Kidney tubule cell (primary cell): ENCODE results near the gene NCAM2.
"Not testable (repeated sequence)": the region's sequence is repeated elsewhere in the genome, so short reads cannot be mapped to it uniquely, and the experiment has no call there.

Experiments used
- DNase-seq: peaks from one replicate; pipeline ENCODE4 v3.0.0-alpha.2; 2018; ENCODE audit warnings: low spot score

The NCAM2 gene

DNA sequence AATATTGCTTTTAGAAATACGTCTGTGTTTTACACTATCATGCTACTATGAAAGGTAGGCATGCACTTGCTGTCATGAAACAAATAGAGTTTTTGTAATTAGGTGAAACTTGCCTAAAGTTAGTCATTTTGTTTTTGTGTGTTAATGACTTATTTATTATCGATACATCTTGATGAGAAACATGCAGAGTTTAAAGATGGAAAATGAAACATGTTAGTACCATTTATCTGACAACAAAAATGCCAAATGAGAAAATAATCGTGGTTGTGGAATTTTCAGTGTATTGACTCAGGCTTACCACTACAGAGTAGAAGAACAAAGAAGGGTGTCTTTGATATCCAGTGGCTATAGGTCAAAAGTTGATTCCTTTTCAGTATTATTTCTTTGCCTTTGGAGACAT is 105.5 kb downstream of the NCAM2 start:
- DNase-seq, result no peak

DNA sequence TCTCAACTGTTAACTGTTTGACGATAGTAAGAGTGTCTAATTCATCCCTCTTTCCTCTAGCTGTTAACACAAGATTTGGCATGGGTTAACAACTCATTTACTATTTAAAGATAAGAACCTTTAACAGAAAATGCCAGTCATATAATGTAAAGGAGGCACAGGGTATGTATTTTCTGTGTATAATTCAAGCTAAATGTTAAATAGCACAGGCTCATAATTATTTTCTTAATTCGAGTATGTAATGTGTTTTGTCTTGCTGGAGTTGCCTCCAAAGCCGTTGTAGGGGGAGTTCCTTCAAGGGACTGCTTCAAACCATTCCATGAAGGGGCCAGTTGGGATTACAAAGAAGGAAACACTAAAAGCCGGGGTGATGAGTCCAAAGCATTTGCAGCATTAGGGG is 111.5 kb downstream of the NCAM2 start:
- DNase-seq, result no peak

DNA sequence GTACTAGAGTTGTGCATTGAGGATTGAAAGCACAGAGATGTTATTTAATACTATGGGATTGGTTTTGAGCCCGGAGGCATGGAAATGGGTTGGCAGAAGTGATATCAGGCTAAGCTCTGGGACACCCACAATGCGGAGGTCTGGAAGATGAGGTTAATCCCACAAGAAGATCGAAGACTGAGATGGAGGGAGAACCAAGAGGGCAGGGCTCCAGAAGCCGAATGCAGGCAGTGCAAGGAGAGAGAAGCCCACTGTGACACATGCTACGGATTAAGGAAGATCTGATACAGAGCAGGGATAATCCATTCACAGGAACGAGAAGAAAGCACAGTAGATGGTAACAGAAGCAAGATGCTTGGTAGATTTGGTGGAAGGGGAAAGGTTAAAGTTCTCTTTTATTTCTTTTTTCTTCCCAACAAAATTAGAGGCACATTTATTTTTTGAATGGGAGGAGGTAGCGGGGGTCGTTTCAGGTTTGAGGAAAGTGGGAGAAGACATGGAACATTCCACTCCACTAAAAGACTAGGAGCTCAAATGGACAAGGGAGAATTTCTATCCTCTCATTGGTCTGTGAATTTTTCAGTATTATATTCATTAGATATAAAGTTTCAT is 113.2 kb downstream of the NCAM2 start:
- no peak for DNase-seq

DNA sequence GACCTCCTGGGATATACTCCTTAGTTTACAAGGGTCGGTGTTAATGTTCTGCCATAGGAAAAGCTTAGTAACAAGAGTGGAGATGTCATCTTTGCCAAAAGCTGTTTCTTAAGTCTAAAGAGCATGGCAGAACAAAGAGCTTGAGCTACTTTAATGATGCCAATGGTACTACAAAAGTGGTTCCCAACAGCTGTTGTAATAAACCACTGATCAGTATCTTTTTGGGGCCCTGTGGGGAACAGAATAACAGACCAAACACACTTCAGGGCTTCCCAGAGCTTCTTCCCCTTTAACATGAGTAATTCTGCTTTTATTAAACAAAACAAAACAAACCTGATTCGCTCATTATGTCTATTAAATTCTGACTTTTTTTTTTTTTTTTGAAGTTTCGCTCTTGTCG is 116.3 kb downstream of the NCAM2 start:
- no peak for DNase-seq

DNA sequence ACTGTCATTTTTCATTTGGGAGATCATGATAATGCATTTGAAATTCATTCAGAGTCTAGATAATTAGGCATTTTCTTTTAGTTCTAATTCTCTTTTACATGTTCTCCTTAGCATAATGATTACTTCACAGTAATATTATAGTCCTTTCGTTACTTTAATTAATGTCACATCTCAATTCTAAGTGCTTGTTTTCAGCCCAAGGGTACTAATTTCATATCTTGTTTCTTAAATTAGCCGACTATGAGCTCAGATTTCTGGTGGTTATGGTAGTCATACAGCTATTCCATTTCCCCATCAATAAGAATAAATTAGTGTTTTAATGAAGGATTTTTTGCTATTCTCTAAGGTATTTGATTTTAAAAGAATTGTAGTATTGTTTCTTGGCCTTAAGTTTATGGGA is 120.9 kb downstream of the NCAM2 start:
- no peak for DNase-seq

DNA sequence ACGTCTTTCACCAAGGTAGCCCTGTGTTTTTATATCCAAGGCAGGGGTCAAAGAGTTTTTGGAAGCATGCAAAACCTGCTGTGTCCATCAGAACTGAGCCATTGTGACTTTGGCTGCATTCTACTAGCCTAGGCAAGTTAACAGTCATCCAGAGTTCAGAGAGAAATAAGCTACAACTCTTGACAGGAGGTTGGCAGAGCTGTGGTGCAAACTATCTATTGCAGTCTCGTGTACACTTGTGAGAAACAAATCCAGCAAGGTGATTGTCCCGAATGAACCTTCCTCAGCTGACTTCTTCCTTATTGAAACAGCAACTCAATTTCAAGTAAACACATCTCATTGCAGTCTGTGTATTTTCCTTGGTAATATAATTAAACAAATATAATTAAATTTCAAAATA is 124.5 kb downstream of the NCAM2 start:
- no peak for DNase-seq

DNA sequence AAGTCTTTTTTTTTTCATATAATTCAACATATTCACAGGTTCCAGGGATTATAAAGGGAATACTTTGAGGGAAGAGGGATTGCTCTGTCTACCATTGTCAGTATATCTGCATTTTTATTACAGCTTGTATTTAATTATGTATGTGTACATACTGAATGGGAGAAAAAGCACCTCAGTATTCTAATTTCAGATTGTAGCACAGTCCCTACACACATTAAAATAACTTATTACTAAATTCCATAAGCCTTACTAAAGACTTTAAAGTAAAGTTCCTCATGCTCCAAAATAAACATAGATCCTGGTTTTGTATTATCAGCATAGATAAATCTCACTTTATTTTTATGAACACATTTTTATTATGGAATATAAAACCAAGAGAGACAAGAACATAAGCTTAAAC is 134.2 kb downstream of the NCAM2 start:
- DNase-seq, result no peak

DNA sequence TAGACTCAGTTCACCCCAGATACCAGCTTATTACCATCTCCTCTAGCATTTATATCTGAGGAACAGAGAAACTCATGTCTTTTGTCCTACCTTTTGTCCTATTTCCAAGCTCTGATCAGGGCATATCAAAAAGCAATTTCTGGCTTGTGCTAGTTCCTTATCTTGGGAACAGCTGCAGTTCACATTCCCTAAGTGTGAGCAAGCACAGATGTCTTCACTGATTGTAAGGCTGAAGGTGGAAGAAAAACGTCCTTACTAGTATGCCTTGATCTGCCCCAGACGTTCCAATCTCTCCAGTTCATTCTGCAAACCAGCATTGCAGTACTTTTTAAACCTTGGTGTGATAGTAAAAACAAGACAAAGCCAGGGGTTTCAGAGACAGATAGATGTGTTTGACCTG is 139.8 kb downstream of the NCAM2 start:
- DNase-seq, result no peak

DNA sequence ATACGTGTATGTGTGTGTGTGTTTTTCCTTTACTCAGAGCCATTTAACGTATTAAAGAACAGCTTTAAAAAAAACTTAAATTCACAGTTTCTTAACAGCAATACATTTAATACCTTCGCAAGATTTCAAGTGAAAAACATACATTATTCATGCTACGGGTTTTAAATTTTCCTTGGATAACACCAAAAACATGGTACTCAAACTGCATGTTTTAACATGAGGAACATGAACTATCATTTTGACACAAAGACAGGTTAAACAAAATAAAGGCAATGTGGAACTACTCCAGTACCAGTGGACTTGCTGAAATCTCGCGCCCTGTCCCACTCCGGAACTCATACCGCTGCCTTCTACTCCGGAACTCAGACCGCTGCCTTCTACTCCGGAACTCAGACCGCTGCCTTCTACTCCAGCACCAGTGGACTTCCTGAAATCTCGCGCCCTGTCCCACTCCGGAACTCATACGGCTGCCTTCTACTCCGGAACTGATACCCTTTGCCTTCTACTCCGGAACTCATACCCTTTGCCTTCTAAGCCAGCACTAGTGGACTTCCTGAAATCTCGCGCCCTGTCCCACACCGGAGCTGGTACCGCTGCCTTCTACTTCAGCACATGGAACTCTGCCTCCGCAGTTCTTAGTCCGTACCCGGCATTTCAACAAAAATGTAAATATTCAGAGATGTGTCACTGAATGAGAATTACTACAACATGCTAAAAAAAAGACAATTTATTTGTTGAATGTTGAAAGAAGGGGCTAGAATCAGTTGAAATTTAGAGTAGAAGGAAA is 148.6 kb downstream of the NCAM2 start:
- DNase-seq, result no peak

DNA sequence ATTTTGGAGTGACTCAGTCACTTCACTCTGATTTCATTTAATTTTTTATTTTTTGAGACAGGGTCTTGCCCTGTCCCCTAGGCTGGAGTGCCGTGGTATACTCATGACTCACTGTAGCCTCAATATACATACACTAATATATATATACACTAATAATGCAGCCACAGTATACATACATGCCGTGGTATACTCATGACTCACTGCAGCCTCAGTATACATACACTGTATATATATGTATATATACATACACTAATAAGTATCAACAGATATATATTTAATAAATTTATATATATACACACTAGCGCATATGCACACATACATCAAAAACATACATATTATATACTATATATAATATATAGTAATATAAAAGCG is 149.2 kb downstream of the NCAM2 start:
- no peak for DNase-seq

DNA sequence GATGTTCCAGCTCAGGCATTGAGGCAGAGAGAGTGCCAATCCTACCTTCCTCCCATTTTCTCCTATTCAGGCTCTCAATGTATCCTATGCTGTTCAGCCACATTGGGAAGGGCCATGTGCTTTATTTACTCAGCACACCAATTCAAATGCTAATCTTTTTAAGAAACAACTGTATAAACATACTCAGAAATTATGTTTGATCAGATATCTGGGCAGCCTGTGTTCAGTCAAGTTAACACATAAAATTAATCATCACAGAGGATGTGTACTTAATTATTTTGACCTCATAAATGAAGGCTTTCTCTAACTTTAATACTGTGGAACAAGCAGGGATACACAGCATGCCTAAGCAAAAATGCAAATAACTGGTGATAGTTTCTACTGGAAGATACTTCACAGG is 149.8 kb downstream of the NCAM2 start:
- no peak for DNase-seq

DNA sequence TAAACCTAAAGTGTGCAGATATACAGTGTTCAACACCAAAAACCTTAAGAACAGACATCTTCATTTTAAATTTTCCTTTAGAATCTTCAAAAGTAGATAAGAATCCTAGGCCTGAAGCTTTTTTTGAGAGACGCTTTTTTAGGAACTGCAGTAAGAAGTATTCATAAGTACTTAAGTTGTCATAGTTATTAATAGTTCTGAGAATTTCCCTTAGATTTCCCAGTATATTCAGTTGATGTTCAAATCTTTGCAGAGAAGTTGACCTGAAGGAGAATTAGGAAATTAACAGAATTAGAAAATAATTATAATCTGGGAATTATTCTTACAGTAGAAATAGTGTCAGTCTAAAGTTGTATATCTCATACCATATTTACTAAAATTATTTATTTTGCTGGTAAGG is 150.3 kb downstream of the NCAM2 start:
- DNase-seq, result no peak

DNA sequence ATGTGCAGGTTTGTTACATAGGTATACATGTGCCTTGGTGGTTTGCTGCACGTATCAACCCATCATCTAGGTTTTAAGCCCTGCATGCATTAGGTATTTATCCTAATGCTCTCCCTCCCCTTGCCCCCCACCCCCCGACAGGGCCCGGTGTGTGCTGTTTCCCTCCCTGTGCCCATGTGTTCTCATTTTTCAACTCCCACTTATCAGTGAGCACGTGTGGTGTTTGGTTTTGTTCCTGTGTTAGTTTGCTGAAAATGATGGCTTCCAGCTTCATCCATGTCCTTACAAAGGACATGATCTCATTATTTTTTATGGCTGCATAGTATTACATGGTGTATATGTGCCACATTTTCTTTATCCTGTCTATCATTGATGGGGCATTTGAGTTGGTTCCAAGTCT is 151.2 kb downstream of the NCAM2 start:
- not testable (repeated sequence) for DNase-seq

DNA sequence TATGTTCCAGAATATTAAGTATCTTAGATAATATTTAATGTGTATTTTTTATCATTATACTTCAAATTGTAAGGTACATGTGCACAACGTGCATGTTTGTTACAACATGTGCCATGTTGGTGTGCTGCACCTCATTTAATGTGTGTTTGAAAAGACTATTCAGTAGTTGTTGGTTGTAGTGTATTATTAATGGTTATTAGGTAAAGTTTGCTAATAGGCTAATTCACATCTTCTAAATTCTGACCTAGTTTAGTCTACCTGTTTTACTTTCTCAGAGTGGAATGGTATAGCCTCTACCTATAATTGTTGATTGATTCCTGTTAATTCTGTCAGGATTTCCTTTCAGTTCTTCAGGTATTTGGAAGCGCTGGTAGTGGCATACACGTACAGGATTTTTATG is 153.0 kb downstream of the NCAM2 start:
- no peak for DNase-seq

DNA sequence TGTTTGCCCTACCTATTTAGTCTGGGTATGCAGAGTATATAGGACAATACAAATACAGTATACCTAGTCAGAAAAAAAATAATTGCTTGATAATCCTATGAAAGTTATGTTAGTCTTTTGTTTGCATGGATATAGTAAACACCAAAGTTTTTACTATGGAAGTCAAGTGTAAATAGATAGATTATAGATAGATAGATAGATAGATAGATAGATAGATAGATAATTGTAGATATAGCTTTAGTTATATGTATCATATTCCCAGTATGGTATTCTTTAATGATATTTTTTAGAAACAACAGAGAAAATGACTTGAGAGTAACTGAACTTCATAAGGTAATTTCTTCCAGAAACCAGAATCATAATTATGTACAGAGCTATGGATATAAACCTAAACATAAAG is 158.2 kb downstream of the NCAM2 start:
- DNase-seq, result no peak

DNA sequence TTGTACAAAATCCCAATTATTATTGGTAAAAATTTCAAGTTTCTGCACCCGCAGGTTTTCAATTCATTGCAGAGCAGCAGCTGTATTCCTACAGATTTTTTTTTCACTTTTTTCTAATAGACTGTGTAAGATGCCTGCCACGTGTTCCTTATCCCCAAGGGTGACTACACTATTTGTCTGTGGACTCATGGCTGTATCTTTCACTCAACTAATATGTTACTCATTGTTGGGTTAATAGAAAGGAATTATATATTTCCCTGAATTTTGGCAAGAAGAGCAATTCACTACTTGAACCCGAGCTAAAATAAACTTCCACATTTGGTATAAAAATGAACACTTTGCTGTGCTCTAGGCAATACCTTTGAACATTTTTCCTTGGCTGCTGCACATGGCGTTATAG is 158.7 kb downstream of the NCAM2 start:
- DNase-seq, result no peak

DNA sequence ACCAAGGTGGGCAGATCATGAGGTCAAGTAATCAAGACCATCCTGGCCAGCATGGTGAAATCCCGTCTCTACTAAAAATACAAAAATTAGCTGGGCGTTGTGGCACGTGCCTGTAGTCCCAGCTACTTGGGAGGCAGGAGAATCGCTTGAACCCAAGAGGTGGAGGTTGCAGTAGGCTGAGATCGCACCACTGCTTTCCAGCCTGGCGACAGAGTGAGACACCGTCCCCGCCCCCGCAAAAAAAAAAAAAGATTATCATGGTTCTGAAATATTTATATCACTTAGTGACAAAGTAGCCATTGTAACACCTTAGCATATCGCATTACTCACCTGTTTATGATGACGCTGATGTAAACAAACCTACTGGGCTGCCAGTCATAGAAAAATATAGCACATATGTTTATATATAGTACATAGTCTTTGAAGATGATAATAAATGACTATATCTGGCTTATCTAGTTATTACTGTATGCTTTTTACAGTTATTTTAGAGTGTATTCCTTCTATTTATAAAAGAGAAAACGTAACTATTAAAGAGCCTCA is 160.2 kb downstream of the NCAM2 start:
- DNase-seq, result no peak

DNA sequence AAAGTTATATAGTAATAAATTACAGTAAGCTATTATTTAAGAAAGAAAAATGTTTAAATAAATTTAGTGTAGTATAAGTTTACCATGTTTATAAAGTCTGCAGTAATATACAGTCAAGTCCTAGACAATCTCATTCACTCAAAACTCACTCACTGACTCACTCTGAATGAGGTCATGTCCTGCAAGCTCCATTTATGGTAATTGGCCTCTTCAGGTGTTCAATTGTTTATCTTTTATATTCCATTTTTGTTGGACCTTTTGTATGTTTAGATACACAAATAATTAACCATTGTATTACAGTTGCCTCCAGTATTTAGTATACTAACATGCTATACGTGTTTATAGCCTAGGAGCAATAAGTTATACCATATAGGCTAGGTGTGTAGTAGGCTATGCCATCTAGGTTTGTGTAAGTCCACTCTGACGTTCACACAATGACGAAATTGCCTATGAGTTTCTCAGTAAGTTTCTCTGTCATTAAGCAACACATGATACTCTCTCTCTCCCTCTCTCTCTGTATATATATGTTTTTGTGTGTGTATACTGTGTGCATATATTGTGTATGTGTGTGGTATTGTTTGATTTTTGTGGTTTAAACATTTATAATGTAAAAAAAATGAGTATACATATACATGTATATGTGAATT is 161.2 kb downstream of the NCAM2 start:
- no peak for DNase-seq

DNA sequence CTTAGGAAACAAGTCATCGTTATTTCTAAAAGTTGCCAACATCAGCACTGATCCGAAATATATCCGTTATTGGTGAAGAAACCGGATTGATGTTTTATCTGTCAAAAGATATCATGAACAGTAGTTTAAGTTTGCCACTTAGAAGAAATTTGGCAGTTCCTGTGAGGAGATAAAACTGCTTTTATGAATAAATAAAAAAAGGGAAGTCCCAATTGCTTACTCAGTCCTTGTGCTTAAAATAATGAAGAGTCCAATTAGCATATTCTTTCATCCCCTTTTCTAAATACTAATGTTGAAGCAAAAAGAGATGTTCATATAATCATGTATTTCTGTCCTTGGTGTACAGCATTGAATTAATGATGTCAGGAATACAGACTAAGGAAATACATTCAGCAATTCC is 164.6 kb downstream of the NCAM2 start:
- DNase-seq, result no peak

DNA sequence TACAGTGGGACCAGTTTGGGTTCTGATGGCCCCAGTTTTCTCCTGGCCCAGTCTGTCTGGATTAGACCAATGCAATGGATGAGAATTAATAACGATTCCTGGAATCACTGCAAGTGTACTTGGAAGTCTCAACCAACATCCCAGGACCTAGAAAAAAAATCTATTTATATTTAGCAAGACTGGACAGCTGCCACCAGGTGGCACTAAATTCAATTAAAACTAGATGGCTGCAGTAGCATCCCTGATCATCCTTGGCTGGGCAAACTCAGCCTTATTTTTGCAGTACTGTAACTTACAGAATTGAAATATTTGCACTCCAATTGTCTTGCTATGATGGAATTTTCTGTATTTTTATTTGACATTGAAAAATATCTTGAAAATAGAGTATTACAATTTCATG is 165.7 kb downstream of the NCAM2 start:
- peak; percentile 55 for DNase-seq

DNA sequence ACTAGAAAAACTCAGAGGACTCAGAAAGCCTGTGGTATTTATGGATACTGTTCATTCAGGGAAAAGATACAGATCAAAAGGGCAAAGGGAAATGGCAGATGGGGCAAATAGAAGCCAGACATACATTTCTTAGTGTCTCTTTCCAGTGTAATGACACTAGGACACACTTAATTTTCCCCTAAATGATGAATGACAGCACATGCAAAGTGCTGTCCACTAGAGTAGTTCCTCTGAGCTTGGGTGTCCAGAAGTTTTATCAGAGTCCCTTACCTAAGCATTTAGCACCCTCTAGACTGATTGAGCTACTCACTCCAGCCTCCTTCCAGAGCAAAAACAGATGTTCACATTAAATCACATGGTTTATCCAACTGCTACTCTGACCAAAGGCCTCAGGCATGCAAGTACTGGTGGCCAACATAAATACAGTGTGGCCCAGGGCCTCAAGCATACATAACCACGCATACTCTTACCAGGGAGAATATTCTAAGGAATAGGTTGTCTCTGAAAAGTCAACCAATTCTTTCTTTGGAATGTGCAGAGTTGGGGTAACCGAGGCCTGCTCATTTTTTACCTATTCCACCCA is 166.9 kb downstream of the NCAM2 start:
- DNase-seq, result no peak

DNA sequence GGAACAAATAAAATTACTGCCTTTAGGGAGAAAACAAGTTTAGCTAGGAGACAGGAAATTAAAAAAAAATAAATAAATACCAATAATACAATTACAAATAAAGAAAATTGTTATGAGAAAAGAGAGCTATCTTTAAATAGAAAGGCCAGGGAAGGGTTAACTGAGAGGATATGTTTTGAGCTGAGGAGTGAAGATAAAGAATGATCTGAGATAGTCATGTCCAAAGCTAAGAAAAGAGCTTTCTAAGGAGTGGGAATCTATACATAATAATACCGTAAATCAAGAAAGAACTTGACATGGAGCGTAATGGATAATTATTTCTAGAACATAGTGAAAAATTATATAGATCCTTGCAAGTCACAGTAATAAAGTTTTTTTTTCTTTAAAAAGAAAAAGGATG is 176.5 kb downstream of the NCAM2 start:
- no peak for DNase-seq

DNA sequence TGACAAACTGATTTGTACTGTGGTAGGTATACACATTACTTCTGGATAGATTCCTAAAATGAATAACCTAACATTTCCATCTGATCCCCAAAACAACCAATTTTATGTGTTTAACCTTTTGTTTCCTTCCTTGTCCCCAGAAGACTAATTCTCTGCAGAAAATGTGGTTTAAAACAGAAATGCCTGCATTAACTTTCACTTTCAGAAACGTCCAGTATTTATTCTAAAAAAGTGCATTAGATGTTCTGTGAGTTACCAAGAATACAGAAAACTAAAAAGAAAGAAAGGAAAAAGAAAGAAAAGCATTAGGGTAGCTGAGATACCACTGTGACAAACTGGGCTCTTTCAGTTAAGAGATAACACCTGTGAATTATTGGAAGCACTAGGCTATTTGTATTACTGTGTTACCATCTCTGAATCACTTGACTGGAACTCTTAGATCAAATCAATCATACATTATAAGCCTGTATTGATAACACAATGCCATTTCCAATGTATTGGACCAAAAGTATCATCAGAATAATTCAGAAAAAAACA is 177.7 kb downstream of the NCAM2 start:
- no peak for DNase-seq
